ENCODE results near the gene TSPO.
"Not testable (repeated sequence)": the region's sequence is repeated elsewhere in the genome, so short reads cannot be mapped to it uniquely, and the experiment has no call there.

The TSPO gene

GRCh38 chr22:43151251-43152002, at the start of gene TSPO:
Gene TSPO (plus strand): TSS chr22:43151559. CDS start chr22:43159239, 7,680 bp downstream.
- peak; percentile 94 for DNase-seq (ENCODE audit: low spot score)

GRCh38 chr22:43104056-43104625, 47.2 kb upstream of the TSPO start:
- DNase-seq (ENCODE audit: low spot score), result not testable (repeated sequence)

GRCh38 chr22:43104950-43105349, 46.4 kb upstream of the TSPO start:
- DNase-seq (ENCODE audit: low spot score), result not testable (repeated sequence)

- no peak for DNase-seq (ENCODE audit: low spot score)
Observed at GRCh38 chr22:43106302-43106701, 45.1 kb upstream of the TSPO start.

- DNase-seq (ENCODE audit: low spot score), result no peak
Observed at GRCh38 chr22:43109511-43109910, 41.8 kb upstream of the TSPO start.

GRCh38 chr22:43109921-43110443, 41.4 kb upstream of the TSPO start:
- no peak for DNase-seq (ENCODE audit: low spot score)

- peak; percentile 38 for DNase-seq (ENCODE audit: low spot score)
Observed at GRCh38 chr22:43110444-43110926, 40.9 kb upstream of the TSPO start, which contains the start of gene BIK. Gene BIK (plus strand): TSS chr22:43110750. CDS start chr22:43124023, 13,273 bp downstream.

- no peak for DNase-seq (ENCODE audit: low spot score)
Observed at GRCh38 chr22:43110927-43111623, 40.3 kb upstream of the TSPO start.

- DNase-seq (ENCODE audit: low spot score), result no peak
Observed at GRCh38 chr22:43113526-43114251, 37.7 kb upstream of the TSPO start.

GRCh38 chr22:43114958-43115357, 36.4 kb upstream of the TSPO start:
- no peak for DNase-seq (ENCODE audit: low spot score)

- DNase-seq (ENCODE audit: low spot score), result no peak
Observed at GRCh38 chr22:43116932-43117331, 34.4 kb upstream of the TSPO start.

- DNase-seq (ENCODE audit: low spot score), result no peak
Observed at GRCh38 chr22:43118024-43118849, 33.1 kb upstream of the TSPO start.

GRCh38 chr22:43118953-43119458, 32.4 kb upstream of the TSPO start:
- DNase-seq (ENCODE audit: low spot score), result no peak

GRCh38 chr22:43126501-43127165, 24.7 kb upstream of the TSPO start:
- DNase-seq (ENCODE audit: low spot score), result peak; percentile 91

- no peak for DNase-seq (ENCODE audit: low spot score)
Observed at GRCh38 chr22:43127166-43127908, 24.0 kb upstream of the TSPO start.

GRCh38 chr22:43128116-43128515, 23.2 kb upstream of the TSPO start:
- DNase-seq (ENCODE audit: low spot score), result no peak

GRCh38 chr22:43128928-43129424, 22.4 kb upstream of the TSPO start:
- no peak for DNase-seq (ENCODE audit: low spot score)

- DNase-seq (ENCODE audit: low spot score), result no peak
Observed at GRCh38 chr22:43129426-43130425, 21.6 kb upstream of the TSPO start.
